PC-9 (cell line): Measurements from ENCODE around the gene SEC14L1. TPM values are rescaled to one million over a fixed set of nuclear protein-coding genes. Genes with fewer than 3 reads are reported as not detected.

Experiments
- BruUV-seq: library from RNA; stranded (reverse); fragments of 400-500 nt; replicated peaks from 2 replicates; lab custom pipeline; 2021; lab: Mats Ljungman, UMichigan
- CTCF ChIA-PET: fragments of 300-600 bp; sonication (Branson Sonifier 250); formaldehyde crosslinking; loops from one replicate; lab custom pipeline; 2022; ENCODE audit warnings: antibody characterized with exemption; lab: Charles Lee
- POLR2A ChIA-PET: fragments of 300-600 bp; sonication (Branson Sonifier 250); formaldehyde crosslinking; loops from one replicate; lab custom pipeline; 2022; ENCODE audit warnings: antibody characterized with exemption; ENCODE audit not compliant: unreplicated experiment; lab: Charles Lee
- DNase-seq, 2 experiments: peaks; one replicate each; pipeline versions ENCODE4 v3.0.0 to v3.0.0-alpha.2; 2015 to 2022; ENCODE audit warnings: mixed read lengths in 1 of 2
- H2AFZ ChIP-seq: fragments of 200-600 bp; sonication (generic); 2 replicates; pipeline ENCODE4 v1.8.1; 2017; ENCODE audit warnings: antibody characterized with exemption
- H3F3A ChIP-seq: fragments of 200-600 bp; sonication (generic); 2 replicates; pipeline ENCODE4 v1.8.1; 2017; ENCODE audit warnings: antibody characterized with exemption, mild to moderate bottlenecking, low read depth; ENCODE audit not compliant: insufficient read depth
- H3K27ac ChIP-seq: fragments of 200-600 bp; sonication (generic); 2 replicates; pipeline ENCODE4 v1.6.1; 2016; ENCODE audit warnings: mixed run types
- H3K27me3 ChIP-seq: fragments of 200-600 bp; sonication (generic); 2 replicates; pipeline ENCODE4 v1.6.1; 2016; ENCODE audit warnings: low read depth, mixed run types; ENCODE audit not compliant: insufficient read depth
- H3K36me3 ChIP-seq: fragments of 200-600 bp; sonication (generic); 2 replicates; pipeline ENCODE4 v1.6.1; 2016; ENCODE audit warnings: low read depth, mixed run types
- H3K4me1 ChIP-seq: fragments of 200-600 bp; sonication (generic); replicated peaks from 2 replicates; pipeline ENCODE4 v1.6.1; 2016; ENCODE audit warnings: mixed run types; ENCODE audit not compliant: insufficient read depth
- H3K4me2 ChIP-seq: fragments of 200-600 bp; sonication (generic); 2 replicates; pipeline ENCODE4 v1.6.1; 2017; ENCODE audit warnings: mixed run types
- H3K4me3 ChIP-seq: fragments of 200-600 bp; sonication (generic); 2 replicates; pipeline ENCODE4 v1.6.1; 2016; ENCODE audit warnings: mixed run types
- H3K79me2 ChIP-seq: fragments of 200-600 bp; sonication (generic); 2 replicates; pipeline ENCODE4 v1.6.1; 2017; ENCODE audit warnings: low read depth, mixed run types
- H3K9me2 ChIP-seq: fragments of 200-600 bp; sonication (generic); 2 replicates; pipeline ENCODE4 v1.8.1; 2017; ENCODE audit warnings: mild to moderate bottlenecking; ENCODE audit not compliant: insufficient read depth
- H3K9me3 ChIP-seq: fragments of 200-600 bp; sonication (generic); 2 replicates; pipeline ENCODE4 v1.8.1; 2016; ENCODE audit warnings: low read depth; ENCODE audit not compliant: insufficient read depth
- H4K20me1 ChIP-seq: fragments of 200-600 bp; sonication (generic); 2 replicates; pipeline ENCODE4 v1.8.1; 2017; ENCODE audit not compliant: insufficient read depth
- CTCF ChIP-seq: fragments of 200-600 bp; sonication (generic); conservative IDR thresholded peaks from 2 replicates; pipeline ENCODE4 v1.6.1; 2017; ENCODE audit warnings: mixed run types, antibody characterized with exemption, mild to moderate bottlenecking, moderate library complexity
- EZH2 ChIP-seq: fragments of 200-600 bp; sonication (generic); IDR thresholded peaks from 2 replicates; pipeline ENCODE4 v1.8.0; 2017; ENCODE audit warnings: antibody characterized with exemption, low read depth
- intact Hi-C: fragments of 100-400 bp; cut with micrococcal nuclease; formaldehyde crosslinking; loops from one replicate; pipeline ENCODE4 v1.10.0; 2022; ENCODE audit not compliant: unreplicated experiment
- total RNA-seq: library from RNA; stranded (reverse); gene quantifications from 2 replicates; pipeline ENCODE4 v1.2.3, GENCODE V29; 2021

SEC14L1 gene
- total RNA-seq, 1 experiment from 2014 or later, result 83.1 TPM

GRCh38 chr17:77225265-77225664, 84.5 kb downstream of the SEC14L1 start:
- ChIA-PET POLR2A (no interaction called here), CTCF (no interaction called here)

DNA sequence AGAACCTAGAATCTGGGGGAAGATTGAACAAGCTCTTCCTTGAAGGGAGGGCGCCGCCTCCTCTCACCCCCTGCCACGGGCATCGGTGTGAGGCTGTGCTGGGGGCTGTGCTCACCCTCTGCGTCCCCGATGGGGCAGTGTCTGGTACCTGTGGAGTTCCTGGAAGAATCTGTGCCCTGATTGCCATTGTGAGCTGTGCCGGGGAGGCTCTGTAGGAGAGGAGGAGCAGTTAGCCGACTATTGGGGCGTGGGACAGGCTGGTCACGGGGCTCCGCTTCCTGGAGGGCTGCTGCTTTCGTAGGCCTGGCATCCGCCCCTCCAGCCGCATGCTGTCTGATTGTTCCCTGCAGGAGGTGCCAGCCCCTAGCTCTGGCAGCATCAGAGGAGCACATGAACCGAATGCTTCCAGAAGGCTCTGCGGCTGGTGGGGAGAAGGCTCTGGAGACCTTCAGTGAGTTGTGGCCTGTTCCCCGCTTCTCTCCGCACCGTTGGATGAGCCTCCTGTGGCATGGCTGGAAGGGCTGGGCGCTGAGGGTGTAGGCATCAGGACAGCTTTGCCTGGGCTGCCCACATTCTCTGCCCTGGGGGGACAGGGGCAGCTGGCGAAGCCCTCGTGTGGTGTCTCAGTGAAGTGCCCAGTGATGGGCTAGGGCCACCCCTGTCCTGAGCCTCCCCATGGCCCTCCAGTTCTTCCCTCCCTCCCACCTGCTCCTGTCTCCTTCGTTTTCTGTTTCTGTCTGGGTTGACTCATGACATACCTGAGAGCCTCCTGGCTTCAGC, 86.9 kb downstream of the SEC14L1 start:
- CTCF ChIA-PET, result no interaction called here
- intact Hi-C loops, result no loop called here
- POLR2A ChIA-PET, result interaction anchor here (0.6 kb wide), 1 partner anchor 337 kb away, joined by 5 read pairs; no protein-coding TSS in a partner anchor

More at GRCh38 chr17:77225265-77225664, 84.5 kb downstream of the SEC14L1 start:
- Histone ChIP-seq H3F3A (no peaks in the 10 kb centered on the region), H3K4me1 (no peaks in the 10 kb centered on the region), H3K36me3 (no peaks in the 10 kb centered on the region), H3K9me3 (no peaks in the 10 kb centered on the region), H3K27ac (no peak overlapping the region), H3K4me2 (no peak overlapping the region), H3K9me2 (no peaks in the 10 kb centered on the region), H3K4me3 (no peak overlapping the region), H4K20me1 (no peaks in the 10 kb centered on the region), H3K79me2 (no peaks in the 10 kb centered on the region), H3K27me3 (no peaks in the 10 kb centered on the region), H2AFZ (no peak overlapping the region)
- no TSS peak for BruUV-seq
- intact Hi-C loops, result no loop called here
- TF ChIP-seq EZH2 (no peak), CTCF (no peak)
- DNase-seq, result no peak

DNA sequence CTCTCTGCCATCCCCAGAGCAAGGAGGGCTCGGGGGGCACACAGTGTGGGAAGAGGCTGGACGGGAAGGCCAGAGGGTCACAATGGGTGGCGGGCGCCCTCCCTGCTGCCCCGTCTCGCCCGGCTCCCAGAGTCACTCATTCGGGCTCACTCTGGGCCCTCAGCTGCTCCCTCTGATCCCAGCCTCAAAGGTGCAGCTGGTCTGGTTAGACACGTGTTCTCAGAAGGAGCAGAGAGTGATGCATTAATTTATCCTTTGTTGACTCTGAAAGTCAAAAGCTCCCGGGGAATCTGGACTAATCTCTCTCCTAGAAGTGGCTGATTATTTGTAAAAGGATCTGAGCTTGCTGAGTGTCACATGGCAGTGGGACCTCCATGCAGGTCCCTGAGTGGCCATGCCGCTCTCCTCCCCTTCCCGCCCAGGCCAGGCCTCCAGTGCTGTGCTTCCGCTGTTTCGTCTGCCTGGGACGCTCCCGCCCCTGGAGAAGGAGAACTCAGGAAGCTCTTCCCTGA, 87.5 kb downstream of the SEC14L1 start:
- Histone ChIP-seq H3K27ac (no peak overlapping the region), H3K4me3 (no peak overlapping the region), H3K79me2 (no peaks in the 10 kb centered on the region), H3K27me3 (no peaks in the 10 kb centered on the region), H3K9me3 (peaks cover 4% of the 10 kb centered on the region; the same call in 1 of the 2 replicates), H3K4me2 (no peak overlapping the region), H3F3A (no peaks in the 10 kb centered on the region), H2AFZ (no peak overlapping the region), H3K4me1 (no peaks in the 10 kb centered on the region), H4K20me1 (no peaks in the 10 kb centered on the region), H3K9me2 (no peaks in the 10 kb centered on the region), H3K36me3 (no peaks in the 10 kb centered on the region)
- intact Hi-C loops, result no loop called here
- ChIA-PET CTCF (no interaction called here), POLR2A (no interaction called here)
- no TSS peak for BruUV-seq
- DNase-seq, result no peak
- no peak for TF ChIP-seq CTCF
- no peak for TF ChIP-seq EZH2

More for the DNA sequence above, 86.9 kb downstream of the SEC14L1 start:
- no peaks in the 10 kb centered on the region for H3K79me2 ChIP-seq
- H3K27me3 ChIP-seq, result no peaks in the 10 kb centered on the region
- TF ChIP-seq CTCF (no peak), EZH2 (no peak)
- no peaks in the 10 kb centered on the region for H3K36me3 ChIP-seq
- H2AFZ ChIP-seq, result no peak overlapping the region
- no peak overlapping the region for H3K27ac ChIP-seq
- no peaks in the 10 kb centered on the region for H4K20me1 ChIP-seq
- DNase-seq, result no peak
- H3K4me1 ChIP-seq, result no peaks in the 10 kb centered on the region
- BruUV-seq, result no TSS peak
- H3K9me2 ChIP-seq, result no peaks in the 10 kb centered on the region
- no peak overlapping the region for H3K4me3 ChIP-seq
- H3F3A ChIP-seq, result no peaks in the 10 kb centered on the region
- no peaks in the 10 kb centered on the region for H3K9me3 ChIP-seq
- H3K4me2 ChIP-seq, result no peak overlapping the region
